GM18520 (cell line): Measurements from ENCODE around the gene TMEM121.

Experiments used
- ATAC-seq: cut with Tn5 transposase; IDR thresholded peaks from one replicate; pipeline ENCODE4 v1.9.1; 2021; ENCODE audit not compliant: unreplicated experiment

TMEM121 gene

DNA sequence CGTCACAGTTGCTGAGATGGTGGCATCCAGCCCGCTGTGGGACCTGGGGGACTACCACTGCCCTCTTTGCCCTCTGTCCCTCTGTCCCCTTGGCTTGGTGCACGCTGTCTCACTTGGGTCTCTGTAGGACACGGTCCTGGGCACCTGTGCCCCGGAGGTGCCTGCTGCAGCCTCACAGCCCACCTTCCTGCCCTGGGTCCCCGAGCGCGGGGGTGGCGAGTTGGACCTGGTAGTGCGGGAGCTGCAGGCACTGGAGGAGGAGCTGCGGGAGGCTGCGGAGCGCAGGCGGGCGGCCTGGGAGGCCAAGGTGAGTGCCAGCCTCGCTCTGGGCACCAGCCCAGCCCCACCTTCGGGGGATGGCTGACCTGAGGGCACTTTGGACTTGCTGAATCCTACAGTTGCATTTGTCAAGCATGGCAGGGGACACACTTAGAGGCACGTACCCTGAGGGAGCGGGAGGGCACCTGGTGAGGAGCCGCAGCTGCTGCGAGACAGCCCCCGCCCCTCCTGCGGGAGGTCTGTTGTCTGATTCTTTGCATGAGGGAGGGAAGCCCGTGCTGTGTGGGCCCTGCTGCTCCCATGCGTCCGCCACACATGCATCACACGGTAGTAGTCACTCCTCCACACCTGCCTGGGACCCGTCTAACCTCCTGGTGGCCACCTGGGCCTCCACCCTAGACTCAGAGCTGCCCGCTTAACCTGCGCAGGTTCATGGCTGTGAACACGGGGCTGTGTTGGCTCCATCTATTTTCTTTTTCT, 28.5 kb upstream of the TMEM121 start:
- ATAC-seq: no peak

DNA sequence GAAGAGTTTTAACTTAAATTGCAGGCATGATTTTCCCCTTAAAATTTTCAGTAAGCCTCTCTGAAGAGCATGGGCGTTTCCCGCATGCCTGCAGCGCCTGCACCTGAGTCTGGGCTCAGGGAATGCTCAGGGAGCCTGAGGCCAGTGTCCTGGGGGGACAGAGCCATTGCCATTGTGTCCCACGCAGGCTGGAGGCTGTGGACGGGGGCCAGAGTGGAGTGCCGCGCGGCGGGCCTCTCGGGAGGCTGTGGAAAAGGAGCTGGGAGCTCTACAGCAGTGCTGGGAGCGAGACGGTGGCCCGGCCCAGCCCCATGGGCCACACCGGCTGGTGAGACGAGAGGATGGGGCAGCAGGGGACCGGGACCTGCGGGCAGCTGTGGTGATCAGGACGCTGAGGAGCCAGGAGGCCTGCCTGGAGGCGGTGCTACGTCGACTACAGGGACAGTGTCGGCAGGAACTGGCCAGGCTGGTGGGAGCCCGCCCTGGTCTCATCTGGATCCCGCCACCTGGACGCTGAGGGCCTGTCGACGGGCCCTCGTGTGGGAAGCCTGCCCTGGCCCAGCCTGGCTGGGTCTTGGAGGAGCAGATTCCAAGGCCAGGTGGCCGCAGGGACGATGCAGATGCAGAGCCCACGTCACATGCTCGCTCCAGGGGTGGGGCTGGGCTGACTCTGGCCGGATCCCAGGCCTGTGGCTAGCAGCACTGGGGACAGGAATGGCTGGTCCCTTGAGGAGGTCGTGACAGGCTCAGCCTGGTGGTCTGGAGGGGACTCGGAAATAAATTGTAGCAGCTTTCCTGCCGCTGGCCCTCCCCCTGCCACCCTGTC, 27.7 kb upstream of the TMEM121 start:
- ATAC-seq: no peak

- no peak for ATAC-seq
These were observed 26.9 kb upstream of the TMEM121 start for GRCh38 chr14:105499256-105500035.

- ATAC-seq: no peak
These were observed 26.2 kb upstream of the TMEM121 start for GRCh38 chr14:105500036-105500725.

GRCh38 chr14:105500726-105501101, 25.7 kb upstream of the TMEM121 start:
- ATAC-seq: no peak

GRCh38 chr14:105501504-105502291, 24.7 kb upstream of the TMEM121 start:
- ATAC-seq: no peak

DNA sequence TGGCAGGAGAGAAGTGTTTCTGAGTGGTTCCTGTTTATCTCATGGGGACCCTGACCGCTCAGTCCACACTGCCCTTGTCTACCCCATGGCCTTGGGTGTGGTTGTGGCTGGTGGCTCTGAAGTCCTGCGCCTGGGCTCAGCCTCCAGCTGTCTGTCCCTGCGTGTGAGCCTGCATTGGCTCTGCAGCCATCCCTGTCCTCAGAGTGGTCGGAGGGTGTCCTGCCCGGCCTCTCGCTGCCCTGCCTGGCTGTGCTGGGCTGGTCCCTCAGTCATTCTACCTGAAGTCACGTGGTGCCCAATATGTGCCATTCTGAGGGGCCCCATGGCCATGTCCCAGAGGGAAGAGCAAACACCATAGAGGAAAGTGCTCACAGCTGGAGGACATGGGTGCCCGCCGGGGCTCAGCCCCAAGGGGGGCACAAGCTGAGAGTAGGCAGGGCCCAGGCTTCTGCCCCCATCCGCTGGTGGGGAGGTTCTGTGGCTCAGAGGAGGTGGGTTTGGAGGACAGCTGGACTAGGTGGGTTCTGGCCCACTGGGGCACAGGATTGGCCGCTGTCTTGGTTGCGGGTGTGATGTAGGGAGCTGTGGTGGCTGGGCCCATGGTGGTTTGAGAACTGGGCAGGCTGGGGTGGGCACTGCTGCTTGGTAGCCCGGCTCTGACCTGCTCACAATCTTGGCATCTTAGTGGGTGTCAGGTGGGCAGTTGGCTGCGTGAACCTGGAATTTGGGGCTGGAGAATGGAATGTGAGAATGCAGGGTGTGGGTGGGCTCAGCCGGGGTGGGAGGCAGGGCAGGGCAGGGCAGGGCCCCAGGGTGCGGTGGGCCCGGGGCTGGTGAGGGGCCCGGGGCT, 23.7 kb upstream of the TMEM121 start:
- ATAC-seq: no peak

GRCh38 chr14:105503296-105503640, 23.1 kb upstream of the TMEM121 start:
- no peak for ATAC-seq

DNA sequence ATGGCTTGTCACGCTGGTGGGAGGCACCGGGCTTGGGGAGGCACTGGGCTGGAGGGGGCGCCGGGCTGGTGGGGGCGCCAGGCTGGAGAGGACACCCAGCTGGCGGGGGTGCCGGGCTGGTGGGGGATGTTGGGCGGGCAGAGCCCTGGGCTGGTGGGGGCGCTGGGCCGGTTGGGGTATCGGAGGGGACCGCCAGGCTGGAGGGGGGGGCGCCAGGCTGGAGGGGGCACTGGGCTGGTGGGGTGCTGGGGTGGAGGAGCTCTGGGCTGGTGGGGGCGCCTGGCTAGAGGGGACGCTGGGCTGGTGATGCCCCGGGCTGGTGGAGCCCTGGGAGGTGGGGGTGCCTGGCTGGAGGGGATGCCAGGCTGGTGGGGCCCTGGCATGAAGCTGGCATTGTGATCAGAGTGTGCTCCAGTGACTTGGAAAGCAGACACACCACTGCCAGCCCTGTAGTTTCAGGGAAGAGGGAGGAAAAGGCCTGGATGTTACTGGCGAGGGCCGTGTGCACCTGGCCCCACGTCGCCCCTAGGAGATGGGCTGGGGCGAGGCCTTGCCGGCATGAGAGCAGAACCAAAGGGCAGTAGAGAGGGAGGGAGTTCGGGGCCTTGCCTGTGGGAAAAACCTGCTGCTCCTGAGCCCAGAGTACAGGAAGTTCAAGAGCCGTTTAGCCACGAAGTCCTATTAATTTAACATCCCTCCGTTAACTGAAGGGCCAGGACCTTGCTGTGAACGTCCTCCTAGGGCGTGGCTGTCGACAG, 22.3 kb upstream of the TMEM121 start:
- no peak for ATAC-seq

DNA sequence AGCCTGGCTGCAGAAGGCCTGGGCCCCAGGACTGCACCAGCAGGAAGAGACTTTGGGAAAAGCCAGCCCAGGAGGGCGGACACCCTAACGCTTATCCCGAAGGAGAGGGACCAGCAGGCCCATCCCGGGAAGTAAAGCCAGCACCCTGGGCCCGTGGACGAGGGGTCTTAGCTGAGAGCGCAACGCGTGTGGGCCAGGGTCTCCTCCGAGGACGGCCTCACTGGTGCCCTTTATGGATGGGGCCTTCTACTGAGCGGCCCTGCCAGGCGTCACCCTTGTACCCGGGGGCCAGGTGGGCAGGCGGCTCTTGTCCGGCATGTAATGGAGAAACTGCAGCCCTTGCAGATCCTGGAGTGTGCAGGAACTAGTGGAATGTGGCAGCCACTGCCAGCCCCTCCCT, 21.3 kb upstream of the TMEM121 start:
- no peak for ATAC-seq

DNA sequence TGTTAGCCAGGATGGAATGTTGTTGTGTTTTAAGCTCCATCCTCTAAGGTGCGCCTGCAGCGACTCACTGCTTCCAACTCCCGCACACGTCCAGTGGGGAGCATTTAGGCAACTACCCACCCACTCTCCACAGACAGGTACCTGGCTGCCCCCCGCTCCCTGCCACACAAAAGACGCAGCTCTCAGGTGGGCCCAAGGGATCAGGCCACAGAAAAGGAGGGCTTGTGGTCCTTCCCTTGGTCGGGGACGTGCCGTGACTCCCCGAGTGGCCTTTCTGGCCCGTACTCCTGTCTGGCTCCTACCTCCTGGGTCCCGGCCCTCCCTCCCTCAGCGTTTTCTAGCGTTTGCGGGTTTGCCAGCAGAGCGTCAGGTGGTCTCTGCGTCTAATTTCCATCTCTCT, 19.1 kb upstream of the TMEM121 start:
- ATAC-seq: no peak

GRCh38 chr14:105508069-105508468, 18.3 kb upstream of the TMEM121 start:
- ATAC-seq: no peak

GRCh38 chr14:105508601-105509000, 17.8 kb upstream of the TMEM121 start:
- no peak for ATAC-seq

DNA sequence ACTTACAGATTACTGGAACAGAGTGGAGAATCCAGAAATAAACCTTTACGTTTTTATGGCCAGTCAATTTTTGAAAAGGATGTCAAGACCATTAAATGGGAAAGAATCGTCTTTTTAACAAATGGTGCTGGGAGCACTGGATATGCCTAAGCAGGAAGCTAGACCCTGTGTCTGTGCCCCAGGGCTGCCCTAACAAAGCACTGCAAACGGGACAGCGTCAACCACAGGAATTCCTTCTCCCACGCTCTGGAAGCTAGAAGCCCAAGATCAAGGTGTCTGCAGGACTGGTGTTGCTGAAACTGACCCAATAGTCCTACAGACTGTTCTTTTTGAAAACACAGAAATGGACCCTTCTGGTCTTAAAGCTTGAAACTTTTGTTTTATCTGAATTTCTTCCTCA, 9.3 kb upstream of the TMEM121 start:
- ATAC-seq: no peak

DNA sequence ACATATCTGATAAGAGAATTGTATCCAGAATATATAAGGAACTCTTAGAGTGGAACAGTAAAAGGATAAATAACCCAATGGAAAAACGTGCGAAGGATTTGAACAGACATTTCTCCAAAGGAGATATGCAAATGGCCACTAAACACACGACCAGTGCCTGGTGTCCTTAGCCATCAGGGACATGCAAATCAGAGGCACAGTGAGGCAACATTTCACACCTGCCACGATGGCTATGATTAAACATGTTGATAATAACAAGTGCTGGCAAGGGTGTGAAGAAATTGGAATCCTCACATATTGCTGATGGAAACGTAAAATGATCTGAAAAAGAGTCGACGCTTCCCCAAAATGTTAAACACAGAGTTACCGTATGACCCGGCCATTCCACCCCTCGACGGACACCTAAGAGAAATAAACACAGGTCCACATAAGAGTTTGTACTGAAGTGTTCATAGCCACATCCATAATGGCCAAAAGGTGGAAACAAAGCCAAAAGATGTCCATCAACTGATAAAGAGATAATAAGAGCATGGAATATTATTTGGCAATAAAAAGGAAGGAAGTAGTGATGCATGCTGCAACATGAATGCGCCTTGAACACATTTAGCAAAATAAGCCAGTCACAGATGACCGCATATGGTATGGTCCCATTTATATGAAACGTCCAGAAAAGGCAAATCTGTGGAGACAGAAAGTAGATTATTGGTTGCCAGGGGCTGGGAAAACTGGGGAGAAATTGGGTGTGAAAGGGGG, 6.3 kb upstream of the TMEM121 start:
- ATAC-seq: no peak

GRCh38 chr14:105525326-105525725, 1.1 kb upstream of the TMEM121 start:
- no peak for ATAC-seq

GRCh38 chr14:105526776-105527380, 495 bp downstream of the TMEM121 start:
- ATAC-seq: no peak

GRCh38 chr14:105527381-105527825, 1.0 kb downstream of the TMEM121 start:
- ATAC-seq: no peak
